ENCODE data around the gene RSU1. TPM values are rescaled to one million over a fixed set of nuclear protein-coding genes. Genes with fewer than 3 reads are reported as not detected.

Gene RSU1
- total and polyA plus RNA-seq, 10 donors: 20.5 to 81.7 (median 63.4) TPM

- Histone ChIP-seq H3K36me3 (no peaks in the 10 kb centered on the region), H3K4me3 (no peak overlapping the region), H3K27ac (no peak overlapping the region), H3K27me3 (replicated peaks in 1 of 7) (no peaks in the 10 kb centered on the region), H3K4me1 (peaks cover 0 to 2% (median 0%) of the 10 kb centered on the region in 6 donors), H3K9me3 (no peaks in the 10 kb centered on the region)
- WGBS, 5 donors: 90 to 93% (median 92%) methylated on average over 10 of the region's 10 CpGs
- intact Hi-C loops (cut with DNase I; ENCODE audit: low total_unique reads): loop anchor here (5.0 kb wide), 2 partner anchors 409 to 579 kb away; no protein-coding TSS in a partner anchor
- TF ChIP-seq CTCF (IDR thresholded peaks at IDR 0.05 in 8 of 11, conservative IDR thresholded peaks at IDR 0.05 in 3 of 11) (no peak), POLR2AphosphoS5 (IDR thresholded peaks at IDR 0.05) (no peak), POLR2A (IDR thresholded peaks at IDR 0.05) (no peak)
- DNase-seq: no peak
Observed at GRCh38 chr10:16848562-16849154, 31.4 kb upstream of the RSU1 start.

GRCh38 chr10:16847644-16848043 lies 30.4 kb upstream of the RSU1 start:
- 75 to 82% (median 81%) methylated on average over 6 of the region's 6 CpGs for WGBS, 5 donors
- H3K4me3 ChIP-seq: no peak overlapping the region
- TF ChIP-seq POLR2A (IDR thresholded peaks at IDR 0.05): no peak
- TF ChIP-seq CTCF (IDR thresholded peaks at IDR 0.05 in 8 of 11, conservative IDR thresholded peaks at IDR 0.05 in 3 of 11): no peak
- TF ChIP-seq POLR2AphosphoS5 (IDR thresholded peaks at IDR 0.05): no peak
- no peaks in the 10 kb centered on the region for H3K27me3 ChIP-seq (replicated peaks in 1 of 7)
- H3K9me3 ChIP-seq: no peaks in the 10 kb centered on the region
- no peak for DNase-seq
- intact Hi-C loops (cut with DNase I; ENCODE audit: low total_unique reads): loop anchor here (5.0 kb wide), 2 partner anchors 410 to 580 kb away; no protein-coding TSS in a partner anchor
- H3K27ac ChIP-seq: no peak overlapping the region
- peaks cover 0 to 12% (median 5%) of the 10 kb centered on the region in 6 donors for H3K4me1 ChIP-seq
- no peaks in the 10 kb centered on the region for H3K36me3 ChIP-seq

GRCh38 chr10:16845248-16845647 lies 28.0 kb upstream of the RSU1 start:
- intact Hi-C loops (cut with DNase I; ENCODE audit: low total_unique reads): loop anchor here (5.0 kb wide), 2 partner anchors 412 to 582 kb away; no protein-coding TSS in a partner anchor
- H3K27ac ChIP-seq: no peak overlapping the region

More at GRCh38 chr10:16845248-16845647, 28.0 kb upstream of the RSU1 start:
- DNase-seq: no peak
- Histone ChIP-seq H3K27me3 (replicated peaks in 1 of 7) (no peaks in the 10 kb centered on the region), H3K4me1 (peaks cover 0 to 13% (median 5%) of the 10 kb centered on the region in 6 donors), H3K4me3 (no peak overlapping the region), H3K9me3 (no peaks in the 10 kb centered on the region), H3K36me3 (no peaks in the 10 kb centered on the region)
- TF ChIP-seq POLR2A (IDR thresholded peaks at IDR 0.05): no peak
- TF ChIP-seq POLR2AphosphoS5 (IDR thresholded peaks at IDR 0.05): no peak
- TF ChIP-seq CTCF (IDR thresholded peaks at IDR 0.05 in 8 of 11, conservative IDR thresholded peaks at IDR 0.05 in 3 of 11): no peak

Data from spleen (tissue), 11 donors.